ENCODE results near the gene NACC2. TPM values are rescaled to one million over a fixed set of nuclear protein-coding genes. Genes with fewer than 3 reads are reported as not detected.

NACC2 gene
- total RNA-seq, 1 experiment from 2014 or later: 22.0 TPM

- Histone ChIP-seq H3K36me3 (ENCODE audit: control insufficient read depth, insufficient read depth, low read length) (no peaks in the 10 kb centered on the region), H3K4me1 (peaks cover 30% of the 10 kb centered on the region), H3K27me3 (replicated peaks; ENCODE audit: control insufficient read depth, insufficient read depth, low read length) (no peaks in the 10 kb centered on the region), H3K9me3 (no peaks in the 10 kb centered on the region), H3K4me3 (ENCODE audit: low read depth, low read length) (no peak overlapping the region)
- no peaks in the 10 kb centered on the region for H3K27me3 Mint-ChIP-seq (ENCODE audit: insufficient read depth, unreplicated experiment)
- H3K27ac Mint-ChIP-seq (ENCODE audit: unreplicated experiment): no peak overlapping the region
- H3K4me3 Mint-ChIP-seq (ENCODE audit: unreplicated experiment): no peak overlapping the region
- ChIA-PET CTCF (no interaction called here), POLR2A (no interaction called here)
- intact Hi-C loops (cut with micrococcal nuclease; ENCODE audit: unreplicated experiment): no loop called here
- no TSS peak for BruUV-seq (replicated peaks)
- TF ChIP-seq CTCF (IDR thresholded peaks at IDR 0.05; ENCODE audit: insufficient read depth in 1 of 2, low read depth in 1 of 2, low read length in 1 of 2, severe bottlenecking in 1 of 2, unreplicated experiment in 1 of 2): no peak
- no peaks in the 10 kb centered on the region for H3K9me3 Mint-ChIP-seq (ENCODE audit: unreplicated experiment)
- DNase-seq: no peak
- H3K36me3 Mint-ChIP-seq (ENCODE audit: insufficient read depth, unreplicated experiment): peaks cover 7% of the 10 kb centered on the region
- no peaks in the 10 kb centered on the region for H3K4me1 Mint-ChIP-seq (ENCODE audit: low read depth, unreplicated experiment)
These were observed 44.8 kb downstream of the NACC2 start for GRCh38 chr9:136050266-136050700.

GRCh38 chr9:136049491-136050265 is 45.4 kb downstream of the NACC2 start:
- Mint-ChIP-seq H3K4me3 (ENCODE audit: unreplicated experiment) (no peak overlapping the region), H3K27ac (ENCODE audit: unreplicated experiment) (no peak overlapping the region), H3K27me3 (ENCODE audit: insufficient read depth, unreplicated experiment) (no peaks in the 10 kb centered on the region), H3K36me3 (ENCODE audit: insufficient read depth, unreplicated experiment) (peaks cover 7% of the 10 kb centered on the region), H3K4me1 (ENCODE audit: low read depth, unreplicated experiment) (no peaks in the 10 kb centered on the region), H3K9me3 (ENCODE audit: unreplicated experiment) (no peaks in the 10 kb centered on the region)
- no peaks in the 10 kb centered on the region for H3K9me3 ChIP-seq
- POLR2A ChIA-PET: no interaction called here
- H3K4me1 ChIP-seq: peaks cover 30% of the 10 kb centered on the region
- H3K4me3 ChIP-seq (ENCODE audit: low read depth, low read length): no peak overlapping the region
- no peak for DNase-seq
- TF ChIP-seq CTCF (IDR thresholded peaks at IDR 0.05; ENCODE audit: insufficient read depth in 1 of 2, low read depth in 1 of 2, low read length in 1 of 2, severe bottlenecking in 1 of 2, unreplicated experiment in 1 of 2): no peak
- CTCF ChIA-PET: no interaction called here
- intact Hi-C loops (cut with micrococcal nuclease; ENCODE audit: unreplicated experiment): no loop called here
- no peaks in the 10 kb centered on the region for H3K36me3 ChIP-seq (ENCODE audit: control insufficient read depth, insufficient read depth, low read length)
- no TSS peak for BruUV-seq (replicated peaks)
- H3K27me3 ChIP-seq (replicated peaks; ENCODE audit: control insufficient read depth, insufficient read depth, low read length): no peaks in the 10 kb centered on the region

GRCh38 chr9:136048560-136049411 is 46.3 kb downstream of the NACC2 start:
- no peaks in the 10 kb centered on the region for H3K9me3 Mint-ChIP-seq (ENCODE audit: unreplicated experiment)
- BruUV-seq (replicated peaks): no TSS peak
- peaks cover 25% of the 10 kb centered on the region for H3K4me1 ChIP-seq
- H3K4me1 Mint-ChIP-seq (ENCODE audit: low read depth, unreplicated experiment): no peaks in the 10 kb centered on the region
- ChIA-PET POLR2A (no interaction called here), CTCF (no interaction called here)
- H3K36me3 Mint-ChIP-seq (ENCODE audit: insufficient read depth, unreplicated experiment): peaks cover 7% of the 10 kb centered on the region
- H3K36me3 ChIP-seq (ENCODE audit: control insufficient read depth, insufficient read depth, low read length): no peaks in the 10 kb centered on the region
- no peaks in the 10 kb centered on the region for H3K9me3 ChIP-seq
- no peak overlapping the region for H3K4me3 Mint-ChIP-seq (ENCODE audit: unreplicated experiment)
- no peak overlapping the region for H3K27ac Mint-ChIP-seq (ENCODE audit: unreplicated experiment)
- intact Hi-C loops (cut with micrococcal nuclease; ENCODE audit: unreplicated experiment): no loop called here
- H3K27me3 ChIP-seq (replicated peaks; ENCODE audit: control insufficient read depth, insufficient read depth, low read length): no peaks in the 10 kb centered on the region
- TF ChIP-seq CTCF (IDR thresholded peaks at IDR 0.05; ENCODE audit: insufficient read depth in 1 of 2, low read depth in 1 of 2, low read length in 1 of 2, severe bottlenecking in 1 of 2, unreplicated experiment in 1 of 2): no peak
- no peaks in the 10 kb centered on the region for H3K27me3 Mint-ChIP-seq (ENCODE audit: insufficient read depth, unreplicated experiment)
- DNase-seq: no peak
- no peak overlapping the region for H3K4me3 ChIP-seq (ENCODE audit: low read depth, low read length)

Measured in Caco-2 (cell line).